NOMO-1 treated with DMSO at 0.1 percent for 48 hours (cell line): ENCODE measurements around the gene TP53BP2.
"Not testable (repeated sequence)": the region's sequence is repeated elsewhere in the genome, so short reads cannot be mapped to it uniquely, and the experiment has no call there.

ENCODE experiments used
- DNase-seq: peaks from one replicate; lab custom pipeline; 2025; ENCODE audit not compliant: unreplicated experiment; lab: John Stamatoyannopoulos, UW

TP53BP2 gene

DNA sequence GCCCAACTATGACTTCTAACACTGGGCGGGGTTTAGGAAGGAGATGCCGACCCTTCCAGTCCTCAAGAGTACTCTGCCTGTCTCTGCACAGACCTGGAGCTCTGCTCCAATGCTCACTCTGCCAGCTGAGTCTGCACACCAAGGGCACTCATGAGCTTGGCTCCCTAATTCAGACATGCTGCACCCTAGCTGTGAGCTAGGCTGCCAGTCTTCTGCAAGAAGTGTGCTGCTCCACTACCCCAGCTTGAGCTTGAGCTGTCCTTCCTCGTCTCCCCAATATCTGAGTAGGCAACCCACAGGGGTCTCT, 13.2 kb downstream of the TP53BP2 start:
- no peak for DNase-seq

DNA sequence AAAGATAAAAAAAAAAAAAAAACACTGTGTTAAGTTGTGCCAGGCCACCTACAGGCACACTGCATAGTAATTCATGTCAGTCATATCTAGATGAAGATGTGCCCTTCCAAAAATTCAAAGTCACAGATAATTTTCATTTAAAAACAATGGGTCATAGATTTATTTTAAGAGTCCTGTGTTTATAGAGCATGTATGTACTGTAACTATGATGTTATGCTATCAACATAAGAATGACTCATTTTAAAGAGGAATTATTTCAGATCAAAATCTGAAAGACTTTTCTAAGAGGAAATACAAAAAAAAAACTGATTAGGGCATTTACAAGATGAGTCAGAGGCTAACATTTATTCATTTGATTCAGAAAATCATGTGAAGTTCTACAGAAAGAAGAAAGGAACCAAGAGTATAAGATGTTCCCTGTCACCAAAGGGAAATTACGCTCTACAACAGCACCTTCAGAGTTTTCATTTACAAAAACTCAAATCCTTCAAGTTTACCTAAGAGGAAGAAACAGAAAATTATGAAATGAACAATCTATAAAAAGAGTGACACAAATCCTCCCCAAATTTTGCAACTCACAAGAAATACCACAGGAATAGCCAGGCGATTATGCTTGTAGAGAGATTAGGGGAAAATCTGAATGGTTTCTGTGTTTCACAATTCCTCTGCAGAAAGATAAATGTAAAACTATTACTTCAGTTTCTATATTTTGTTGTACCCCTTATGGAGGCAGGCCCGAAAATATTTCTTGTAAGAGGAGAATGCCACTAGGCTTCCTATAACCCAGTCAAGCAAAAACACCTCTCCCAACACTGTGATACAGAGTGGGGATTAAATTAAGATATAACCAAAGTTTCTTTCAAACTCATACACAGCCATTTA, 13.8 kb downstream of the TP53BP2 start:
- DNase-seq: peak; percentile 83

- no peak for DNase-seq
Observed at GRCh38 chr1:223829678-223830077, 16.1 kb downstream of the TP53BP2 start.

DNA sequence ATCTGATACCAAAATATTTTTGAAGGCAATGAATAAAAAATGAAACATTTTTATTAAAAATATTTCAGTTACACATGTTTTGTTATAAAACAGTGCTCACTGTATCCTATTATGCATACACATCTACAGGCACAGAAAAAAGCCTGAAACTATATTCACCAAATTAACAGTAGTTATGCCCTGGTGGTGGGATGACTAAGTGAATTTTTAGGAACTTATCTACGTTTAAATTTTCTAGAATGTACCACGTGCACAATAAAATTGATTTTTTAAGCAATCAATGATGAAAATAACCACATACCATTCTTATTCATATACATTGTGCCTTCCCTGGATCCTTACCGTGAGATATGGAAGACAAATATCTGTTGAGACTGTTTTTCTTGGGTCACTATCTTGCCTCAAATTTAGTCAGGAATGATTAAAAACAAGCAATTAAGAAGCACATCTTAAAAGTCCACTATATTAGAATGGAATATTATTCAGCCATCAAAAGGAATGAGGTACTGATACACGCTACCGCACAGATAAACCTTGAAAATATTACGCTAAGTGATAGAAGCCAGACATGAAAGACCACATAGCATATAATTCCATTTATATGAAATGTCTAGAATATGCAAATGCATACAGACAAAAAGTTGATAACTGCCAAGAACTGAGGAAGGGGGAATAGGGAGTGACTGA, 17.4 kb downstream of the TP53BP2 start:
- no peak for DNase-seq

- no peak for DNase-seq
Observed at GRCh38 chr1:223827193-223827663, 18.5 kb downstream of the TP53BP2 start.

GRCh38 chr1:223825767-223826748, 19.7 kb downstream of the TP53BP2 start:
- peak; percentile 97 for DNase-seq

DNA sequence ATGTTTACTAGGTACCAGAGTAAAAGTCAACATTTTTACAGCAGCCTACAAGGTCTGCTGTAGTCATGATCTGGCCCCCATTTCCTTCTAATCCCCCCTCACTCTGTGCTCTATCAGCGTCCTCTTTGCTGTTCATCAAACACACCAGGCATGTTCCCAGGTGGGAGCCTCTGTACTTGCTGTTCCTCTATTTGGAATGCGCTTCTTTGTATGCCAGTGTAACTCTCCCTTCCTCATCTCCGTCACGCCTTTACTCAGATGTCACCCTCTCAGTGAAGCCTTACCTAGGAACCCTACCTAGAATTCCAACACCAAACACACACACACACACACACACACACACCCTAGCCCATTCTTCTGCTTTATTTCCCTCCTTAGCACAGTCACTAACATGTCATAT, 21.0 kb downstream of the TP53BP2 start:
- peak; percentile 19 for DNase-seq

DNA sequence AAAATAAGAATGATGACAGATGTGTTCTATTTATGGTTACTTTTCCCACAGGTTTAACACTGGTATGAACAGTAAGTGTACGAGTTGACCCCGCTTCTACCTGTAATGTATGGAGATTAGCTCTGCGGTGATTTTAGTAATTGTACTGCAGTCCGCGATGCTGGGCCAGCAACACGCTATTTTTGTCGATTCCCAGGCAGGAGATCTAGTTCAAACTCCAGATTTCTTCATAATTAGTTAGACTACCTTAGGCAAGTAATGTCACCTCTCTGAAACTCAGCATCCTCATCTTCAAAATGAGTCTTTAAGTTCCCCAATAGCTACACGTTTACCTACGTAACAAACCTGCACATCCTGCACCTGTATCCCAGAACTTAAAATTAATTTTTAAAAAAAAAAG, 21.5 kb downstream of the TP53BP2 start:
- no peak for DNase-seq

DNA sequence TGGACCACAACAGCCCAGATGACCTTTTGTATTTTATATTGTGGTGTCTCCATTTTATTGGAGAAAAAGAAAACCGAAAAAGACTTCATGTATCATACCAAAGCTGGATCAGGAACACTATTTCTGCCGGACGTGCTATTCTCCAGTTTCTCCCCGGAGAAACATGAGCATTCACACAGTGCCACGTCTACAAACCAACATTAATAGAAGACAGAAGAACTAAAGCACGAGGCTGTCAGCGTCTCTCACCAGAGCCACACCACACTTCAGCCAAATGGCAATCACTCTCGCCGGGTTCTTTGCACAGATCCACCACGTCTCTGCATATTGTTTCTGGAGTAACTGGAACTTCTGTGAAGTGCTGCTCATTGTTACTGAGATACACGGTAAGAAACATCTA, 24.8 kb downstream of the TP53BP2 start:
- DNase-seq: no peak

- DNase-seq: no peak
Observed at GRCh38 chr1:223820515-223820858, 25.3 kb downstream of the TP53BP2 start.

- no peak for DNase-seq
Observed at GRCh38 chr1:223819730-223820514, 25.8 kb downstream of the TP53BP2 start.

- DNase-seq: not testable (repeated sequence)
Observed at GRCh38 chr1:223817265-223817664, 28.5 kb downstream of the TP53BP2 start.

DNA sequence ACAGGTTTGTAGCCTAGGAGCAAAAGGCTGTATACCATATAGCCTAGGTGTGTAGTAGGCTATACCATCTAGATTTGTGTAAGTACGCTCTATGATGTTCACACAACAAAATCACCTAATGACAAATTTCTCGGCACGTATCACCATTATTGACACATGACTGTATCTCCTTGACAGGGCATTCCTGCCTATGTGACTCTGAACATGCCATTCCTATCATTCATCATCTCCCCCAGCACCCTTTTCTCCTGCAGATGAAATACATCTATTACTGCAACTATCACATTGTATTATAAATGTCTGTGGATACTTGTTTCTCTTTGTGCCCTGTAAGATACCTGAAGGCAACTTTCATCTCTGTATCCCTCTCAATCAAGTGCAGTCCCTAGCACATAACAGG, 29.9 kb downstream of the TP53BP2 start:
- DNase-seq: no peak

DNA sequence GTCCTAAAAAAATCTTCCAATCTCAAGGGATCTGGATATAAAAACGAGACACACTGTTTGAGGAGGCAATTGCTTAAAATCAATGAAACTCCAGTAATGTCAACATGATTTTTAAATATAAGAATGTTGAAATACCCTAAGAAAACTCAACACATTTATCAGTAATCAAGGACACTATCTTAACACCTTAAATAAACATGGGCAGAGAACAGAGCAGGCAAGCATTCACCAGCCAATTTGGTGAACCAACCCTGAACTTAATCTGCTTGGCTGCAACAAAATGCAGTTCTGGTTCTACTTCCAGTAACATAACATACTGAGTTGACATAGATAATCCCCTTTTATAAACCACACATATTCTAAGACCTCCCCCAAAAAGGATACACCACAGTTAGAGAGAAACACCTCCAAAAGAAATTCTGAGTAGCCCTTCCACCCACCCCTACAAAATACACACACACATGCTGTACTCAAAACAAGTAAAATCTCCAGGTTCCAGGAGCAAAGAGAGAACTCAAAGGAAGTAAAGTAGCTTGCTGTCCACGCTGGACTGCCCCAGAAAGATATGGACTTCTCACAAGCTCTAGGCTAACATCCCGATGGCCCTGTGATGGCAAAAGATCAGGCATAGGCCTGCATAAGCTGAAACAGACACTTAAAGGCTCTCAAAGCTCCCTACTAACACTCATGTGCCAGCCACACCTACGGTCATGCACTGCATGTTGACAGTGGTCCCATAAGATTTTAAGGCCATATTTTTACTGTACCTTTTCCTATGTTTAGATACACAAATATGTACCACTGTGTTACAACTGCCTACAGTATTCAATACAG, 30.5 kb downstream of the TP53BP2 start:
- no peak for DNase-seq

DNA sequence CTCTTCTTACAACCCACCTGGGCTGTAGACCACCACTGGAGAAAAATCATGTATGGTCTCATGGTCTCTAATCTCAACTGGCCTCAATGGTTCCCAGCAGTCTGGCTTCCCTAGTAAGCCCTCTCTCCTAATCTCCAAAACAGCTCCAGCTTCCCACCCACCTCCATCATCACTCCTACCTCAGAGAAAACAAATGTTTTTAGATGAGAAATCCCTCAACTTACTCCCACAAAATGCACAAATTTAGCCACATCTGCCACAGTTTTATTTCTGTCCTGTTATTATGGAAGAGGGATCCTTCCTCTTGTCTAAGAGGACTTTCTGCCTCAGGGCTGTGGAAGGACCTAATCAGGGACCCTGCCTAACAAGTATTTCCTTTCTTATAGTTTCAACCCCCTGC, 32.1 kb downstream of the TP53BP2 start:
- DNase-seq: no peak

GRCh38 chr1:223811634-223812101, 34.1 kb downstream of the TP53BP2 start:
- DNase-seq: peak; percentile 44

DNA sequence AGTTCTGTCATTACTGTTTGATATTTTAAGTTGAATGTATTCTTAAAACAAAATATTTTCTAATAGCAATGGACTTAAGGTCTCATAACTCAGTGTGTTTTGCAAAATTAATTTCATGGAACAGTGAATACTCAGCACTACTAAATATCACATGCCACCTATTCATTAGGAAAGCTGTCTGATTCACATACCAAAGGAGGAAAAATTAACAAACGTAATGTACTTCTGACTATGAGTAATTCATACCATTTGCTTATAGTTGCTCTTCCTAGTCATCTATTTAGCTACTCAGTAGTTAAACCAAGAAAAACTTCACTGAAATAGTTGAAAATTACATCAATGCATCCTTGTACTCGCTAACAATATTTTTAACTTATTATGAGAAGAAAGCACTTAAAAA, 35.2 kb downstream of the TP53BP2 start:
- no peak for DNase-seq

- not testable (repeated sequence) for DNase-seq
Observed at GRCh38 chr1:223809905-223810304, 35.8 kb downstream of the TP53BP2 start.

GRCh38 chr1:223803211-223803610, 42.5 kb downstream of the TP53BP2 start:
- DNase-seq: no peak

- DNase-seq: no peak
Observed at GRCh38 chr1:223802602-223803001, 43.1 kb downstream of the TP53BP2 start.
